Lung (tissue), 12 donors: Measurements from ENCODE around the gene PLXNA2. TPM values are rescaled to one million over a fixed set of nuclear protein-coding genes. Genes with fewer than 3 reads are reported as not detected.
A peak's percentile ranks its signal among the peaks of the same experiment; 100 is the strongest.

ENCODE experiments used
- ATAC-seq: fragments of 200-7000 bp; cut with Tn5 transposase; one replicate; pipeline ENCODE4 v1.9.1; 2020; ENCODE audit warnings: moderate number of reproducible peaks; ENCODE audit not compliant: insufficient read depth, low FRiP score
- DNase-seq, 3 donors: peaks; one replicate each; pipeline ENCODE4 v3.0.0-alpha.2; 2013 to 2017
- H3K27ac ChIP-seq, 2 donors: one replicate each; pipeline ENCODE4 v1.5.1; 2013; ENCODE audit warnings: mild to moderate bottlenecking in 2 of 2, moderate library complexity in 2 of 2, control low read depth in 1 of 2, inconsistent platforms in 1 of 2, low read depth in 1 of 2, low read length in 1 of 2
- H3K27me3 ChIP-seq, 3 donors: one replicate each; pipeline ENCODE4 v1.5.1; 2013; ENCODE audit warnings: low read length in 2 of 3; ENCODE audit not compliant: control insufficient read depth in 3 of 3, insufficient read depth in 3 of 3
- H3K36me3 ChIP-seq, 4 donors: one replicate each; pipeline ENCODE4 v1.5.1; 2013; ENCODE audit warnings: low read length in 4 of 4, mild to moderate bottlenecking in 1 of 4, moderate library complexity in 1 of 4; ENCODE audit not compliant: control insufficient read depth in 4 of 4, insufficient read depth in 4 of 4
- H3K4me1 ChIP-seq, 5 donors: one replicate each; pipeline ENCODE4 v1.5.1; 2013; ENCODE audit warnings: low read length in 5 of 5, mild to moderate bottlenecking in 2 of 5, moderate library complexity in 1 of 5; ENCODE audit not compliant: control insufficient read depth in 5 of 5, insufficient read depth in 5 of 5
- H3K4me3 ChIP-seq: one replicate; pipeline ENCODE4 v1.5.1; 2013; ENCODE audit warnings: mild to moderate bottlenecking, control low read depth, moderate library complexity
- H3K9ac ChIP-seq, 2 donors: one replicate each; pipeline ENCODE4 v1.5.1; 2013; ENCODE audit warnings: low read length in 2 of 2, control low read depth in 1 of 2; ENCODE audit not compliant: insufficient read depth in 1 of 2
- H3K9me3 ChIP-seq, 4 donors: one replicate each; pipeline ENCODE4 v1.5.1; 2013; ENCODE audit warnings: low read length in 3 of 4, mild to moderate bottlenecking in 1 of 4, moderate library complexity in 1 of 4; ENCODE audit not compliant: control insufficient read depth in 4 of 4, insufficient read depth in 3 of 4
- CTCF ChIP-seq: IDR thresholded peaks from 2 replicates; pipeline ENCODE4 v1.5.1; 2012; ENCODE audit warnings: mild to moderate bottlenecking; ENCODE audit errors: control extremely low read depth, extremely low read depth
- WGBS, 2 donors: extraction: QIAGEN DNeasy Blood & Tissue Kit; methylation state at CpG; one replicate each; pipeline ENCODE4 v1.1.7; 2013; 5-methylcytosine and 5-hydroxymethylcytosine counted together
- polyA plus RNA-seq, 2 donors: library from polyadenylated mRNA; stranded (reverse); fragments of 200-250 nt; gene quantifications; one replicate each; pipeline ENCODE4 v1.2.1, GENCODE V29; 2013
- total RNA-seq, 2 donors: library from RNA; depleted of rRNA in 1 of 2; stranded (reverse); fragments of >200 nt in 1 of 2; gene quantifications; one replicate each; pipeline ENCODE4 v1.2.1, GENCODE V29; 2014 to 2021
- donor health status: control.
- donor health status: control.
- donor health status: Bipolar disorder and iron deficiency.
- donor health status: healthy.
- donor health status: DM: yes; HTN: yes; CAD: no.

PLXNA2 gene
- total and polyA plus RNA-seq, 4 donors = 13.2 to 118 (median 32.6) TPM

GRCh38 chr1:208150833-208151458 lies 93.2 kb downstream of the PLXNA2 start:
- peak overlapping the region in 1 of 2 donors; percentile 35 for H3K27ac ChIP-seq
- no peak overlapping the region for H3K4me3 ChIP-seq
- H3K9me3 ChIP-seq = no peaks in the 10 kb centered on the region
- H3K9ac ChIP-seq = no peak overlapping the region
- no peak for ATAC-seq
- WGBS, 2 donors = 50 to 66% methylated on average over 6 of the region's 6 CpGs
- H3K4me1 ChIP-seq = peaks cover 0 to 38% (median 18%) of the 10 kb centered on the region in 5 donors
- peaks cover 0 to 2% (median 0%) of the 10 kb centered on the region in 4 donors for H3K36me3 ChIP-seq
- H3K27me3 ChIP-seq = no peaks in the 10 kb centered on the region
- DNase-seq = peak in 1 of 3 donors; percentile 26
- TF ChIP-seq CTCF = no peak

GRCh38 chr1:208149776-208150514 lies 94.2 kb downstream of the PLXNA2 start:
- no peaks in the 10 kb centered on the region for H3K9me3 ChIP-seq
- no peak overlapping the region for H3K9ac ChIP-seq
- H3K4me3 ChIP-seq = no peak overlapping the region
- H3K27me3 ChIP-seq = no peaks in the 10 kb centered on the region
- ATAC-seq (no peak), DNase-seq (peak in 2 of 3 donors; percentile 49 to 69)
- peaks cover 0 to 37% (median 15%) of the 10 kb centered on the region in 5 donors for H3K4me1 ChIP-seq
- peaks cover 0 to 2% (median 0%) of the 10 kb centered on the region in 4 donors for H3K36me3 ChIP-seq
- no peak overlapping the region for H3K27ac ChIP-seq
- 66 to 88% methylated on average over 9 of the region's 9 CpGs for WGBS, 2 donors
- no peak for TF ChIP-seq CTCF

DNA sequence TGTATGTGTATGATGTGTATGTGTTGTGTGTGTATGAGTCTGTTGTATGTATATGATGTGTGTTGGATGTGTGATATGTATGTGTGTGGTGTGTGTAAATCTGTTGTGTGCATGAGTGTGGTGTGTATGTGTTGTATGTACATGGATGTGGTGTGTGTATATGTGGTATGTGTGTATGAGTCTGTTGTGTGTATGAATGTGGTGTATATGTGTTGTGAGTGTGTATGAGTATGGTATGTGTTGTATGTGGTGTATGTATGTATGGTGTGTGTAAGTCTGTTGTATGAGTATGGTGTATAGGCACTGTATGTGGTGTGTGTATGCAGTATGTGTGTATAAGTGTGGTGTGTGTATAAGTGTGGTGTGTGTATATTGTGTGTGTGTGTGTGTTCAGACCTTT lies 95.0 kb downstream of the PLXNA2 start:
- H3K27me3 ChIP-seq = no peaks in the 10 kb centered on the region
- peaks cover 0 to 34% (median 15%) of the 10 kb centered on the region in 5 donors for H3K4me1 ChIP-seq
- no peak for DNase-seq
- H3K9me3 ChIP-seq = no peaks in the 10 kb centered on the region
- ATAC-seq = no peak
- peaks cover 0 to 2% (median 0%) of the 10 kb centered on the region in 4 donors for H3K36me3 ChIP-seq
- no peak overlapping the region for H3K4me3 ChIP-seq
- H3K27ac ChIP-seq = no peak overlapping the region
- TF ChIP-seq CTCF = no peak
- no peak overlapping the region for H3K9ac ChIP-seq
